CD4-positive, alpha-beta T cell (primary cell): Measurements from ENCODE around the gene CABLES2. TPM values are rescaled to one million over a fixed set of nuclear protein-coding genes. Genes with fewer than 3 reads are reported as not detected.

ENCODE experiments used
- ATAC-seq: fragments of 200-7000 bp; cut with Tn5 transposase; one replicate; pipeline ENCODE4 v1.10.0; 2022; ENCODE audit warnings: mild to moderate bottlenecking; ENCODE audit not compliant: poor library complexity
- CTCF ChIA-PET: fragments of 350-600 bp; sonication (Branson Sonifier 250); formaldehyde crosslinking; loops from one replicate; lab custom pipeline; 2021; ENCODE audit warnings: antibody characterized with exemption, inconsistent platforms; lab: Charles Lee
- POLR2A ChIA-PET: fragments of 350-600 bp; sonication (Branson Sonifier 250); formaldehyde crosslinking; loops from one replicate; lab custom pipeline; 2021; ENCODE audit warnings: antibody characterized with exemption, inconsistent platforms; lab: Charles Lee
- DNase-seq, 14 experiments: peaks; one replicate each; pipeline ENCODE4 v3.0.0-alpha.2; 2013 to 2020; ENCODE audit warnings: mixed read lengths in 2 of 14
- H3K27ac ChIP-seq, 2 donors: one replicate each; pipeline versions ENCODE4 v1.5.1 to v1.7.0; 2013; ENCODE audit warnings: low read length in 2 of 2, low read depth in 1 of 2, mild to moderate bottlenecking in 1 of 2
- H3K27me3 ChIP-seq, 2 experiments: 1 replicate in 1 of 2; 2 replicates in 1 of 2; pipeline versions ENCODE4 v1.6.1 to v1.7.0; 2013; ENCODE audit warnings: low read length in 2 of 2, control low read depth in 1 of 2, mild to moderate bottlenecking in 1 of 2, moderate library complexity in 1 of 2; ENCODE audit not compliant: insufficient read depth in 2 of 2, control insufficient read depth in 1 of 2
- H3K36me3 ChIP-seq: one replicate; pipeline ENCODE4 v1.6.1; 2013; ENCODE audit warnings: low read length, control low read depth; ENCODE audit not compliant: insufficient read depth
- H3K4me1 ChIP-seq: one replicate; pipeline ENCODE4 v1.6.1; 2013; ENCODE audit warnings: low read length, control low read depth; ENCODE audit not compliant: insufficient read depth
- H3K4me3 ChIP-seq: one replicate; pipeline ENCODE4 v1.5.1; 2013; ENCODE audit warnings: mild to moderate bottlenecking, low read length, moderate library complexity
- H3K9me3 ChIP-seq, 2 experiments: 1 replicate in 1 of 2; 2 replicates in 1 of 2; pipeline versions ENCODE4 v1.6.1 to v1.7.0; 2013; ENCODE audit warnings: low read length in 2 of 2, mild to moderate bottlenecking in 2 of 2, control low read depth in 1 of 2, moderate library complexity in 1 of 2; ENCODE audit not compliant: control insufficient read depth in 1 of 2, insufficient read depth in 1 of 2
- H3K27ac Mint-ChIP-seq: one replicate; pipeline ENCODE4 v1.8.0; 2020; ENCODE audit warnings: mixed read lengths
- H3K27me3 Mint-ChIP-seq: one replicate; pipeline ENCODE4 v1.8.0; 2021; ENCODE audit warnings: mixed read lengths
- H3K36me3 Mint-ChIP-seq: one replicate; pipeline ENCODE4 v1.8.0; 2021; ENCODE audit warnings: low read depth, mixed read lengths
- H3K4me1 Mint-ChIP-seq: one replicate; pipeline ENCODE4 v1.8.0; 2021; ENCODE audit warnings: low read depth, mixed read lengths
- H3K4me3 Mint-ChIP-seq: one replicate; pipeline ENCODE4 v1.8.0; 2020; ENCODE audit warnings: mild to moderate bottlenecking, mixed read lengths
- H3K9me3 Mint-ChIP-seq: one replicate; pipeline ENCODE4 v1.8.0; 2020; ENCODE audit warnings: mixed read lengths
- CTCF ChIP-seq: fragments of 200-600 bp; IDR thresholded peaks from one replicate; pipeline ENCODE4 v1.8.0; 2022; ENCODE audit warnings: antibody characterized with exemption, mild to moderate bottlenecking
- intact Hi-C, 2 experiments: fragments of 100-400 bp; cut with DNase I in 1 of 2; cut with micrococcal nuclease in 1 of 2; formaldehyde crosslinking; loops; one replicate each; pipeline versions ENCODE4 v1.15.1 to v1.9.0; 2023 to 2025; cut with DNase I, micrococcal nuclease
- total RNA-seq, 174 experiments: library from RNA in 2 of 174; stranded (reverse) in 2 of 174; gene quantifications; one replicate each; pipeline ENCODE4 v1.2.3 and lab custom pipeline; 2021 to 2026

The CABLES2 gene
- total RNA-seq, 2 experiments from 2014 or later: 4.4 TPM

DNA sequence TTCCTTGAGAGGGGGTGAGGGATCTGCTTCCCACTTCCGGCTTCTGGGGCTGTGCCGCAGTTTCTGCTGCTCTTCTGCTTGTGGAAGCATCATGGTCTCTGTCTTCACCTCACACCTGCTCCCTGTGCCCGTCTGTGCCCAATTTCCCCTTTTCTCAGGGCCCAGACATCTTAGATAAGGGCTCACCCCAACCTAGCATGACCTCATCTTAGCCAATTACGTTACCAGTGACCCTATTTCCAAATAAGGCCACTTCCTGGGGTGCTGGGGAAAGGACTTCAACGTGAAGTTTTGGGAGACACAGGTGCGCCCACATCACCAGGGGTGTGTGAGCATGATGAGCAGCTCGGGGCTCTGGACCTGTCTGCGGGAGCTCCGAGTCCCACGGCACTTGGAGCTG lies 41.0 kb upstream of the CABLES2 start:
- ATAC-seq: no peak
- H3K9me3 Mint-ChIP-seq: no peaks in the 10 kb centered on the region
- H3K36me3 ChIP-seq: no peaks in the 10 kb centered on the region
- no peaks in the 10 kb centered on the region for H3K4me1 ChIP-seq
- H3K9me3 ChIP-seq: no peaks in the 10 kb centered on the region
- H3K27ac Mint-ChIP-seq: no peak overlapping the region
- no peak overlapping the region for H3K27ac ChIP-seq
- H3K4me1 Mint-ChIP-seq: no peaks in the 10 kb centered on the region
- ChIA-PET POLR2A (no interaction called here), CTCF (no interaction called here)
- no peak for DNase-seq
- H3K27me3 ChIP-seq: peaks cover 0 to 5% of the 10 kb centered on the region in 2 experiments
- H3K27me3 Mint-ChIP-seq: peaks cover 12% of the 10 kb centered on the region
- TF ChIP-seq CTCF: no peak
- no peaks in the 10 kb centered on the region for H3K36me3 Mint-ChIP-seq
- intact Hi-C loops: no loop called here
- no peak overlapping the region for H3K4me3 ChIP-seq
- no peak overlapping the region for H3K4me3 Mint-ChIP-seq

GRCh38 chr20:62446888-62447869 lies 40.1 kb upstream of the CABLES2 start:
- no peaks in the 10 kb centered on the region for H3K4me1 Mint-ChIP-seq

DNA sequence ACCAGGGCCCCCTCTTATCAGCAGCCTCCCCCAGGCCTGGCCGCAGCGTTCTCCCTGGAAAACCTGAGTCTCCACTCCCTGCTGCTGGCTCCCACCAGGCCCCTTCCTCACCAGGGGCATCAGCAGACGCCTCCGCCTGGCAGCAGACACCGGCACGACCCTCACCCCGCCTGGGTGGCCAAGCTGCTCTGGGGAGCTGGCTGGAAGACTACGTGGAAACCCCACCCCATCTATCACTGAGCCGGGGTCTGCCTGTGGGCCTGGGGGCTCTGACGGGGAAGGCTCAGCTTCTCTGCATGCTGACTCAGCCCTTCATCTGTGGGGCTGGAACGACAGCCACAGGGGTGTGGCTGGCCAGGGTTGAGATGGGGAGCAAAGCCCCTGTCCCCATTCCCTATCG lies 39.4 kb upstream of the CABLES2 start:
- ChIA-PET POLR2A (no interaction called here), CTCF (no interaction called here)
- no peak for DNase-seq
- TF ChIP-seq CTCF: no peak
- Mint-ChIP-seq H3K27me3 (peaks cover 16% of the 10 kb centered on the region), H3K9me3 (no peaks in the 10 kb centered on the region), H3K4me3 (no peak overlapping the region), H3K36me3 (no peaks in the 10 kb centered on the region), H3K27ac (no peak overlapping the region), H3K4me1 (no peaks in the 10 kb centered on the region)
- Histone ChIP-seq H3K36me3 (no peaks in the 10 kb centered on the region), H3K27ac (no peak overlapping the region), H3K27me3 (peaks cover 2 to 5% of the 10 kb centered on the region in 2 experiments), H3K4me3 (no peak overlapping the region), H3K4me1 (no peaks in the 10 kb centered on the region), H3K9me3 (peaks cover 0 to 3% of the 10 kb centered on the region in 2 experiments)
- no peak for ATAC-seq
- intact Hi-C loops: no loop called here

More at GRCh38 chr20:62446888-62447869, 40.1 kb upstream of the CABLES2 start:
- DNase-seq (no peak), ATAC-seq (no peak)
- Mint-ChIP-seq H3K36me3 (no peaks in the 10 kb centered on the region), H3K27me3 (peaks cover 16% of the 10 kb centered on the region), H3K27ac (no peak overlapping the region), H3K4me3 (no peak overlapping the region), H3K9me3 (no peaks in the 10 kb centered on the region)
- H3K27me3 ChIP-seq: peaks cover 0 to under 1% of the 10 kb centered on the region in 2 experiments
- intact Hi-C loops: no loop called here
- no peaks in the 10 kb centered on the region for H3K9me3 ChIP-seq
- no peaks in the 10 kb centered on the region for H3K4me1 ChIP-seq
- no peaks in the 10 kb centered on the region for H3K36me3 ChIP-seq
- no peak overlapping the region for H3K27ac ChIP-seq
- no peak for TF ChIP-seq CTCF
- POLR2A ChIA-PET: no interaction called here
- H3K4me3 ChIP-seq: no peak overlapping the region
- CTCF ChIA-PET: no interaction called here
